NB4 (cell line): ENCODE measurements around the gene LCN6.

Experiments used
- CTCF ChIP-seq: IDR thresholded peaks from one replicate; pipeline ENCODE4 v1.5.1; 2012; ENCODE audit warnings: low read depth, low read length
- MAX ChIP-seq: IDR thresholded peaks from 2 replicates; pipeline ENCODE4 v1.6.1; 2011; ENCODE audit warnings: low read depth, low read length
- POLR2A ChIP-seq: IDR thresholded peaks from 2 replicates; pipeline ENCODE4 v1.6.1; 2011; ENCODE audit warnings: mild to moderate bottlenecking; ENCODE audit not compliant: insufficient read length; ENCODE audit errors: extremely low read depth

- TF ChIP-seq CTCF, result no peak
- TF ChIP-seq MAX, result no peak
- no peak for TF ChIP-seq POLR2A
These were observed 34.0 kb downstream of the LCN6 start for GRCh38 chr9:136714096-136714892.
